IMR-90 (cell line): ENCODE measurements around the gene REV3L. TPM values are rescaled to one million over a fixed set of nuclear protein-coding genes. Genes with fewer than 3 reads are reported as not detected.

Source experiments
- ATAC-seq: fragments of 200-7000 bp; cut with Tn5 transposase; 2 replicates; pipeline ENCODE4 v1.9.1; 2020; ENCODE audit warnings: low read depth, mild to moderate bottlenecking, moderate library complexity
- BruUV-seq: library from RNA; stranded (reverse); fragments of 400-500 nt; replicated peaks from 2 replicates; lab custom pipeline; 2021; lab: Mats Ljungman, UMichigan
- CTCF ChIA-PET: fragments of 300-600 bp; formaldehyde crosslinking; extraction: SDS; loops from one replicate; lab custom pipeline; 2021; ENCODE audit warnings: antibody characterized with exemption; lab: Yijun Ruan, JAX
- POLR2A ChIA-PET: fragments of 300-600 bp; sonication (Branson Sonifier 250); formaldehyde crosslinking; loops from one replicate; lab custom pipeline; 2022; ENCODE audit warnings: antibody characterized with exemption; ENCODE audit not compliant: unreplicated experiment; lab: Charles Lee
- DNase-seq: peaks from one replicate; pipeline ENCODE4 v3.0.0; 2013
- H2AFZ ChIP-seq: replicated peaks from 2 replicates; pipeline ENCODE3; 2013; ENCODE audit warnings: low read length, mild to moderate bottlenecking; ENCODE audit not compliant: poor library complexity
- H2AK5ac ChIP-seq: 2 replicates; pipeline ENCODE4 v1.6.1; 2013; ENCODE audit warnings: low read depth, low read length, inconsistent platforms
- H2AK9ac ChIP-seq: replicated peaks from 2 replicates; pipeline ENCODE3; 2013; ENCODE audit warnings: mild to moderate bottlenecking, low read depth, low read length, moderate library complexity; ENCODE audit not compliant: poor library complexity
- H2BK120ac ChIP-seq: 2 replicates; pipeline ENCODE4 v1.6.1; 2013; ENCODE audit warnings: low read depth, low read length, inconsistent platforms
- H2BK15ac ChIP-seq: 3 replicates; pipeline ENCODE4 v1.6.1; 2013; ENCODE audit warnings: low read depth, low read length, inconsistent platforms
- H2BK20ac ChIP-seq: 2 replicates; pipeline ENCODE4 v1.6.1; 2013; ENCODE audit warnings: low read depth, mild to moderate bottlenecking, inconsistent platforms, low read length, moderate library complexity
- H2BK5ac ChIP-seq: 2 replicates; pipeline ENCODE4 v1.6.1; 2013; ENCODE audit warnings: mild to moderate bottlenecking, low read depth, low read length, inconsistent platforms; ENCODE audit not compliant: poor library complexity, severe bottlenecking
- H3K14ac ChIP-seq: replicated peaks from 2 replicates; pipeline ENCODE4 v1.6.1; 2013; ENCODE audit warnings: low read depth, low read length, inconsistent platforms
- H3K18ac ChIP-seq: 2 replicates; pipeline ENCODE4 v1.6.1; 2013; ENCODE audit warnings: low read depth, low read length, control low read depth
- H3K23ac ChIP-seq: 2 replicates; pipeline ENCODE4 v1.6.1; 2013; ENCODE audit warnings: low read depth, low read length, inconsistent platforms
- H3K27ac ChIP-seq: 2 replicates; pipeline ENCODE4 v1.5.1; 2013; ENCODE audit warnings: mild to moderate bottlenecking, control low read depth, low read length; ENCODE audit not compliant: insufficient read depth
- H3K27me3 ChIP-seq: 2 replicates; pipeline ENCODE4 v1.6.1; 2013; ENCODE audit warnings: low read length; ENCODE audit not compliant: control insufficient read depth, insufficient read depth
- H3K36me3 ChIP-seq: 2 replicates; pipeline ENCODE4 v1.6.1; 2013; ENCODE audit warnings: low read length, mixed read lengths; ENCODE audit not compliant: control insufficient read depth, insufficient read depth
- H3K4ac ChIP-seq: 2 replicates; pipeline ENCODE4 v1.6.1; 2013; ENCODE audit warnings: low read depth, low read length, inconsistent platforms
- H3K4me1 ChIP-seq: 2 replicates; pipeline ENCODE4 v1.6.1; 2013; ENCODE audit warnings: low read length, mixed read lengths; ENCODE audit not compliant: control insufficient read depth, insufficient read depth
- H3K4me2 ChIP-seq: 2 replicates; pipeline ENCODE4 v1.6.1; 2013; ENCODE audit warnings: low read depth, mild to moderate bottlenecking, control low read depth, low read length, moderate library complexity
- H3K4me3 ChIP-seq: 2 replicates; pipeline ENCODE4 v1.5.1; 2013; ENCODE audit warnings: low read depth, mild to moderate bottlenecking, control low read depth, low read length, moderate library complexity; ENCODE audit not compliant: insufficient read depth
- H3K56ac ChIP-seq: 2 replicates; pipeline ENCODE4 v1.6.1; 2013; ENCODE audit warnings: low read length, inconsistent platforms; ENCODE audit not compliant: insufficient read depth; ENCODE audit errors: extremely low read depth
- H3K79me1 ChIP-seq, 2 experiments: 2 replicates each; pipeline ENCODE4 v1.6.1; 2013; ENCODE audit warnings: low read length in 2 of 2, inconsistent platforms in 1 of 2, low read depth in 1 of 2
- H3K9ac ChIP-seq: 2 replicates; pipeline ENCODE4 v1.6.1; 2013; ENCODE audit warnings: low read depth, low read length, control low read depth
- H3K9me1 ChIP-seq: 2 replicates; pipeline ENCODE4 v1.6.1; 2013; ENCODE audit warnings: low read length, inconsistent platforms; ENCODE audit not compliant: insufficient read depth
- H3K9me3 ChIP-seq: 2 replicates; pipeline ENCODE4 v1.6.1; 2013; ENCODE audit warnings: low read length; ENCODE audit not compliant: control insufficient read depth, insufficient read depth
- H4K20me1 ChIP-seq: 2 replicates; pipeline ENCODE4 v1.6.1; 2013; ENCODE audit warnings: low read length, inconsistent platforms; ENCODE audit not compliant: insufficient read depth
- H4K5ac ChIP-seq: 2 replicates; pipeline ENCODE4 v1.6.1; 2013; ENCODE audit warnings: mild to moderate bottlenecking, low read depth, low read length, control low read depth
- H4K8ac ChIP-seq, 2 experiments: 2 replicates each; pipeline ENCODE4 v1.6.1; 2013; ENCODE audit warnings: low read depth in 2 of 2, low read length in 2 of 2, control low read depth in 1 of 2, inconsistent platforms in 1 of 2
- H4K91ac ChIP-seq: 2 replicates; pipeline ENCODE4 v1.6.1; 2013; ENCODE audit warnings: low read depth, low read length, inconsistent platforms; ENCODE audit not compliant: insufficient read depth
- CHD1 ChIP-seq: IDR thresholded peaks from 2 replicates; pipeline ENCODE4 v1.6.1; 2012; ENCODE audit warnings: low read depth, low read length, improper control_type of control experiment
- ELK1 ChIP-seq: fragments of 150-350 bp; IDR thresholded peaks from 2 replicates; pipeline ENCODE4 v1.6.1; 2016; ENCODE audit warnings: low read depth, mild to moderate bottlenecking, low read length, moderate library complexity, borderline replicate concordance
- POLR2A ChIP-seq: IDR thresholded peaks from 2 replicates; pipeline ENCODE4 v1.6.1; 2012; ENCODE audit warnings: mild to moderate bottlenecking, low read depth, low read length
- RAD21 ChIP-seq: IDR thresholded peaks from 2 replicates; pipeline ENCODE4 v1.6.1; 2012; ENCODE audit warnings: low read length, improper control_type of control experiment
- RFX5 ChIP-seq: IDR thresholded peaks from 2 replicates; pipeline ENCODE4 v1.8.0; 2012; ENCODE audit warnings: low read depth, mild to moderate bottlenecking, low read length, moderate library complexity
- WGBS, 2 experiments: methylation state at CpG; one replicate each; pipeline versions ENCODE4 v1.1.5 to v1.1.7; 2013; ENCODE audit warnings: missing lambda C conversion rate in 2 of 2; ENCODE audit not compliant: insufficient read length in 1 of 2; ENCODE audit errors: extremely low coverage in 2 of 2; 5-methylcytosine and 5-hydroxymethylcytosine counted together
- dilution Hi-C: fragments of 300-500 bp; cut with HindIII; formaldehyde crosslinking; loops from one replicate; pipeline ENCODE4 v1.14.3; 2018; ENCODE audit warnings: low sequenced_read_pairs; ENCODE audit not compliant: unreplicated experiment
- in situ Hi-C: fragments of 300-500 bp; cut with MboI; formaldehyde crosslinking; loops from 3 replicates; pipeline ENCODE4 v1.14.3; 2019; ENCODE audit warnings: low sequenced_read_pairs, inconsistent platforms, mixed read lengths
- intact Hi-C: fragments of 100-400 bp; cut with micrococcal nuclease; formaldehyde crosslinking; loops from 2 replicates; pipeline ENCODE4 v1.10.0; 2022
- polyA plus RNA-seq, 3 experiments: library from polyadenylated mRNA; depleted of rRNA; stranded (reverse); fragments of >200 nt; gene quantifications; 2 replicates each; pipeline ENCODE4 v1.2.3, GENCODE V29; 2012; ENCODE audit warnings: low replicate concordance in 1 of 3
- total RNA-seq: library from RNA; depleted of rRNA; stranded (reverse); fragments of >200 nt; gene quantifications from 2 replicates; pipeline ENCODE4 v1.2.3, GENCODE V29; 2012

REV3L gene
- total and polyA plus RNA-seq, 2 of the 4 experiments (the other 2 are of a cell fraction): 7.4 to 15.4 TPM

DNA sequence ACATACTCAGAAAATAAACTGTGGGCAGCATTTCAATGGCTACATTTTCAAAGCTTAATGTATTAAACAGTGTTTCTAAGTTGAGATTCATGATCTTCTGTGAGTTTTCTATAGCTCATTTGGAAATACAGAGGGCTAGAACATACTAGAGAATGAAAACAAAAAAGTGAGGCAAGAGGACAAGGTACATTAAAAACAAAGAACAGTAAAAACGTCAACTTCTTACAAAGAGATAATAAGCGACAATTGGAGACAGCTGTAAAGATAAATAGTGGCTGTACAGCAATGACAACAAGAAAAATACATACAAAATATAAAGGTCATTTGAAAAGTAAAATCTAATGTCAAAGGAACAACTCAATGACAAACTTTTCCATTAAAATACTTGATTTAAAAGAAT is 94.3 kb downstream of the REV3L start:
- H3K14ac ChIP-seq: no peak overlapping the region
- DNase-seq (no peak), ATAC-seq (no peak)
- ChIA-PET POLR2A (no interaction called here), CTCF (no interaction called here)
- H3K23ac ChIP-seq: no peak overlapping the region
- no peak overlapping the region for H3K18ac ChIP-seq
- H3K4me2 ChIP-seq: no peak overlapping the region
- H4K20me1 ChIP-seq: no peaks in the 10 kb centered on the region
- no peak overlapping the region for H4K91ac ChIP-seq
- no peak overlapping the region for H2BK5ac ChIP-seq
- H3K9ac ChIP-seq: no peak overlapping the region
- no peaks in the 10 kb centered on the region for H3K4me1 ChIP-seq
- H3K79me1 ChIP-seq: peaks cover 0 to 4% of the 10 kb centered on the region in 2 experiments; a peak in 2 of 4 replicates
- BruUV-seq: no TSS peak
- TF ChIP-seq ELK1 (no peak), CHD1 (no peak), POLR2A (no peak), RFX5 (no peak), RAD21 (no peak)
- no peak overlapping the region for H2BK15ac ChIP-seq
- H2AK5ac ChIP-seq: no peak overlapping the region
- no peak overlapping the region for H2AK9ac ChIP-seq
- H3K9me3 ChIP-seq: no peaks in the 10 kb centered on the region
- no peaks in the 10 kb centered on the region for H3K9me1 ChIP-seq
- H2BK20ac ChIP-seq: no peak overlapping the region
- no peak overlapping the region for H3K4me3 ChIP-seq
- peaks cover 22% of the 10 kb centered on the region for H3K36me3 ChIP-seq
- H3K27ac ChIP-seq: no peak overlapping the region
- H4K8ac ChIP-seq: no peak overlapping the region
- dilution Hi-C loops: no loop called here
- intact Hi-C loops: no loop called here
- in situ Hi-C loops: no loop called here
- H2BK120ac ChIP-seq: no peak overlapping the region
- no peak overlapping the region for H4K5ac ChIP-seq
- no peak overlapping the region for H3K4ac ChIP-seq
- no peak overlapping the region for H3K56ac ChIP-seq
- H3K27me3 ChIP-seq: no peaks in the 10 kb centered on the region
- no peak overlapping the region for H2AFZ ChIP-seq
- no CpG with 5 or more reads among the region's 2 CpGs for WGBS, 2 experiments
